H1 (cell line): ENCODE results near the gene BAD. TPM values are rescaled to one million over a fixed set of nuclear protein-coding genes. Genes with fewer than 3 reads are reported as not detected.

Source experiments
- BCL11A ChIP-seq, 2 experiments: IDR thresholded peaks; one replicate each; pipeline ENCODE4 v1.6.1; 2011; ENCODE audit warnings: low read depth in 2 of 2, low read length in 2 of 2, mild to moderate bottlenecking in 2 of 2
- CTBP2 ChIP-seq: IDR thresholded peaks from 2 replicates; pipeline ENCODE4 v1.7.0; 2011; ENCODE audit warnings: borderline replicate concordance, mild to moderate bottlenecking, moderate library complexity, mixed read lengths, low read length; ENCODE audit not compliant: insufficient read depth, insufficient read length
- CTCF ChIP-seq, 3 experiments: IDR thresholded peaks; 1 replicate in 2 of 3; 2 replicates in 1 of 3; pipeline versions ENCODE4 v1.5.1 to v1.6.1; 2011; ENCODE audit warnings: low read length in 3 of 3, mild to moderate bottlenecking in 3 of 3, inconsistent platforms in 2 of 3, low read depth in 1 of 3, moderate library complexity in 1 of 3; ENCODE audit not compliant: insufficient read depth in 1 of 3; ENCODE audit errors: control extremely low read depth in 1 of 3
- polyA plus RNA-seq, 7 experiments: library from polyadenylated mRNA; depleted of rRNA in 3 of 7; stranded (reverse) in 5 of 7; unstranded in 2 of 7; fragments of >200 nt in 5 of 7; fragments of 200-250 nt in 2 of 7; gene quantifications; 1 replicate in 5 of 7; 2 replicates in 1 of 7; 4 replicates in 1 of 7; pipeline versions ENCODE4 v1.2.1 to v1.2.3, GENCODE V29; 2011 to 2013; ENCODE audit warnings: missing spikeins in 2 of 7, mixed read lengths in 2 of 7
- total RNA-seq: library from RNA; stranded (reverse); fragmentation: NEBNext Ultra II Directional; extraction: Animal tissue kit (Norgen Biotek cat#: 25700); gene quantifications from 2 replicates; pipeline ENCODE4 v1.2.1, GENCODE V29; 2021

The BAD gene
- total and polyA plus RNA-seq, 2 of the 8 experiments (the other 6 are each of a cell fraction or from before 2014, with no cell fraction given), result 23.1 to 33.7 TPM

- TF ChIP-seq CTCF (IDR thresholded peaks at IDR 0.05; ENCODE audit: control extremely low read depth in 1 of 3, insufficient read depth in 1 of 3, low read depth in 1 of 3, low read length in 3 of 3), result no peak
- no peak for TF ChIP-seq CTBP2
- TF ChIP-seq BCL11A (IDR thresholded peaks at IDR 0.05; ENCODE audit: low read depth in 2 of 2, low read length in 2 of 2), result no peak
These were observed 2.3 kb downstream of the BAD start (continued) for GRCh38 chr11:64281957-64282770.
